ENCODE measurements around the gene TMEM176A. TPM values are rescaled to one million over a fixed set of nuclear protein-coding genes. Genes with fewer than 3 reads are reported as not detected.

Gene TMEM176A
- total and polyA plus RNA-seq, 2 donors (not counting 1 experiment from before 2014, with no cell fraction given), result 0.12 to 14.2 TPM

DNA sequence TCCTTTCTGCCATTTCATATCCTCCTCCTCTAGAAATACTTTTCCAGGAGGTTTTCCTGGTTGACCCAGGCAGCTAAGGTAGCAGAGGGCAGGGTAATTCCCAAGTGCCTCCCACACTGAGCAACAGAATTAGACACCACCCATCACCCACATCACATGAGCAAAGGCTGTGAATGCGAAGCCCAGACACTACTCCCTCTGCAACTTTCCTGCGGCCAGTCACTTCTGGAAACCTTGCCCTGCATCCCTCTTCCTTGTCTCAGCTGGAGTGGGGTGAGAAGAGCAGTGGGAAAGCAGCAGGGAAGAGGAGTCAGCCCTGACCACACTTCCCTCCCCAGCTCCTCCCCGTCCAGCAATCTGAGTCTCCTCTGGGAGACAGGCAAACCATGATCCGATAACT lies 15.6 kb upstream of the TMEM176A start:
- no peak for DNase-seq (ENCODE audit: low read depth in 2 of 2)
- H3K9ac ChIP-seq (ENCODE audit: insufficient read depth, low read length), result no peak overlapping the region
- H3K4me2 ChIP-seq (ENCODE audit: extremely low read depth, insufficient read depth, low read length), result no peak overlapping the region
- no peak overlapping the region for H3K4me3 ChIP-seq (replicated peaks in 1 of 4; ENCODE audit: control extremely low read depth in 1 of 4, insufficient read depth in 1 of 4, low read depth in 3 of 4, low read length in 4 of 4)
- no peak overlapping the region for H2AFZ ChIP-seq (ENCODE audit: low read length)
- no peaks in the 10 kb centered on the region for H4K20me1 ChIP-seq (ENCODE audit: control insufficient read depth, extremely low read depth, insufficient read depth, low read length)
- H3K27me3 ChIP-seq (ENCODE audit: control insufficient read depth, insufficient read depth, low read length), result no peaks in the 10 kb centered on the region
- H3K4me1 ChIP-seq (ENCODE audit: control insufficient read depth, extremely low read depth, insufficient read depth, low read length), result no peaks in the 10 kb centered on the region
- no peaks in the 10 kb centered on the region for H3K9me3 ChIP-seq (ENCODE audit: control insufficient read depth, insufficient read depth, low read depth, low read length)
- H3K27ac ChIP-seq (ENCODE audit: insufficient read depth, low read length), result no peak overlapping the region
- H3K36me3 ChIP-seq (ENCODE audit: control insufficient read depth, insufficient read depth, low read length), result no peaks in the 10 kb centered on the region
- TF ChIP-seq, protein P1, sequence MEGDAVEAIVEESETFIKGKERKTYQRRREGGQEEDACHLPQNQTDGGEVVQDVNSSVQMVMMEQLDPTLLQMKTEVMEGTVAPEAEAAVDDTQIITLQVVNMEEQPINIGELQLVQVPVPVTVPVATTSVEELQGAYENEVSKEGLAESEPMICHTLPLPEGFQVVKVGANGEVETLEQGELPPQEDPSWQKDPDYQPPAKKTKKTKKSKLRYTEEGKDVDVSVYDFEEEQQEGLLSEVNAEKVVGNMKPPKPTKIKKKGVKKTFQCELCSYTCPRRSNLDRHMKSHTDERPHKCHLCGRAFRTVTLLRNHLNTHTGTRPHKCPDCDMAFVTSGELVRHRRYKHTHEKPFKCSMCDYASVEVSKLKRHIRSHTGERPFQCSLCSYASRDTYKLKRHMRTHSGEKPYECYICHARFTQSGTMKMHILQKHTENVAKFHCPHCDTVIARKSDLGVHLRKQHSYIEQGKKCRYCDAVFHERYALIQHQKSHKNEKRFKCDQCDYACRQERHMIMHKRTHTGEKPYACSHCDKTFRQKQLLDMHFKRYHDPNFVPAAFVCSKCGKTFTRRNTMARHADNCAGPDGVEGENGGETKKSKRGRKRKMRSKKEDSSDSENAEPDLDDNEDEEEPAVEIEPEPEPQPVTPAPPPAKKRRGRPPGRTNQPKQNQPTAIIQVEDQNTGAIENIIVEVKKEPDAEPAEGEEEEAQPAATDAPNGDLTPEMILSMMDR (conservative IDR thresholded peaks at IDR 0.05 in 1 of 2, IDR thresholded peaks at IDR 0.05 in 1 of 2; ENCODE audit: low read depth in 1 of 2, low read length in 2 of 2), result no peak
- TF ChIP-seq EZH2 (IDR thresholded peaks at IDR 0.05; ENCODE audit: low read length, missing control alignments), result no peak
- H3K79me2 ChIP-seq (ENCODE audit: control insufficient read depth, insufficient read depth, low read length), result no peaks in the 10 kb centered on the region

DNA sequence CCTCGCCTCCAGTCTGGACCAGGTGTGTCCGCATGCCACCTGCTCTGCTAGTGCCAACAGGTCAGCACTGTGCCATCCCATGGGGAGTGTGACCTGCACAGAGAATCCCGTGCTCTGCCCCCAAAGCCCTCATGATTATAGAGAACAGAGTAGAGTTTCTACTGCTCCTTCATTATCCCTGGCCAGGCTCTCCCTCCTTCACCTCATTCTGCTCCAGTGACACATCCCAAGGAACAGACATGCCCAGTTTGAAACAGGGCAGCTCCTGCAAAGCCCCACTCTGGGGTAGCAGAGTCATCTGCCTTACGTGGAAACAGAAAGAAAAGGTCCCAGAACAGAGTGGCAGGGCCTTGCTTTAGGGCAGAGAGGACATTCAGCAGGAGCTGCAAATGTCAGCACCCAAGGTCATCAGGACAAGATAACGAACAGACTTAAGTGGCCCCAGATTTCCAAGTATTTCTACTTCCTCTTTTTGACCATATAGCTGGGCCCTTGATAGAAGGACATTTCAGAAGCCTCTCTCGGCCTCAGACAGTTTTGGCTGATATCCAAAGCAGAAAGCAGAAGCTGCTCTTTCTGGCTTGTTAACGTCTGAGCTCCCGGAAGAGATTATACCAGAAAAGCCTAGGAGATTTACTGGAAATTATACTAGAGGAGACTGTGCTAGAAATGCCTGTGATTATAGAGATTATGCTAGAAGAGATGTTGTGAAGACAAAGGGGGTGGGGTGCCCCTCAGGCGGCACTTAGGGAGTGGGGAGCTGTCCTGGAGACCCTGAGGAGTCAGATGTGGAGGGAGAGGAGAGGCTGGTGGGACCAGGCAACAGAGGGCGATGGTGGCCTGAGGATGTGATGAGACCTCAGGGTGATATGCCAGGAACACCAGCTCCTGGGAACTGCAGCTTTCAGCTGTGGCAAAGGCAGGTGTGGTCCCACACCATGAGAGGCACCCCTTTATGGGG lies 13.0 kb upstream of the TMEM176A start:
- Histone ChIP-seq H3K36me3 (ENCODE audit: control insufficient read depth, insufficient read depth, low read length) (no peaks in the 10 kb centered on the region), H3K4me2 (ENCODE audit: extremely low read depth, insufficient read depth, low read length) (no peak overlapping the region), H3K9ac (ENCODE audit: insufficient read depth, low read length) (no peak overlapping the region), H2AFZ (ENCODE audit: low read length) (no peak overlapping the region), H3K27ac (ENCODE audit: insufficient read depth, low read length) (no peak overlapping the region), H3K79me2 (ENCODE audit: control insufficient read depth, insufficient read depth, low read length) (no peaks in the 10 kb centered on the region), H3K27me3 (ENCODE audit: control insufficient read depth, insufficient read depth, low read length) (no peaks in the 10 kb centered on the region), H3K4me1 (ENCODE audit: control insufficient read depth, extremely low read depth, insufficient read depth, low read length) (no peaks in the 10 kb centered on the region), H4K20me1 (ENCODE audit: control insufficient read depth, extremely low read depth, insufficient read depth, low read length) (no peaks in the 10 kb centered on the region), H3K9me3 (ENCODE audit: control insufficient read depth, insufficient read depth, low read depth, low read length) (no peaks in the 10 kb centered on the region), H3K4me3 (replicated peaks in 1 of 4; ENCODE audit: control extremely low read depth in 1 of 4, insufficient read depth in 1 of 4, low read depth in 3 of 4, low read length in 4 of 4) (no peak overlapping the region)
- no peak for TF ChIP-seq EZH2 (IDR thresholded peaks at IDR 0.05; ENCODE audit: low read length, missing control alignments)
- TF ChIP-seq, protein P1 (conservative IDR thresholded peaks at IDR 0.05 in 1 of 2, IDR thresholded peaks at IDR 0.05 in 1 of 2; ENCODE audit: low read depth in 1 of 2, low read length in 2 of 2), result no peak
- DNase-seq (ENCODE audit: low read depth in 2 of 2), result no peak

DNA sequence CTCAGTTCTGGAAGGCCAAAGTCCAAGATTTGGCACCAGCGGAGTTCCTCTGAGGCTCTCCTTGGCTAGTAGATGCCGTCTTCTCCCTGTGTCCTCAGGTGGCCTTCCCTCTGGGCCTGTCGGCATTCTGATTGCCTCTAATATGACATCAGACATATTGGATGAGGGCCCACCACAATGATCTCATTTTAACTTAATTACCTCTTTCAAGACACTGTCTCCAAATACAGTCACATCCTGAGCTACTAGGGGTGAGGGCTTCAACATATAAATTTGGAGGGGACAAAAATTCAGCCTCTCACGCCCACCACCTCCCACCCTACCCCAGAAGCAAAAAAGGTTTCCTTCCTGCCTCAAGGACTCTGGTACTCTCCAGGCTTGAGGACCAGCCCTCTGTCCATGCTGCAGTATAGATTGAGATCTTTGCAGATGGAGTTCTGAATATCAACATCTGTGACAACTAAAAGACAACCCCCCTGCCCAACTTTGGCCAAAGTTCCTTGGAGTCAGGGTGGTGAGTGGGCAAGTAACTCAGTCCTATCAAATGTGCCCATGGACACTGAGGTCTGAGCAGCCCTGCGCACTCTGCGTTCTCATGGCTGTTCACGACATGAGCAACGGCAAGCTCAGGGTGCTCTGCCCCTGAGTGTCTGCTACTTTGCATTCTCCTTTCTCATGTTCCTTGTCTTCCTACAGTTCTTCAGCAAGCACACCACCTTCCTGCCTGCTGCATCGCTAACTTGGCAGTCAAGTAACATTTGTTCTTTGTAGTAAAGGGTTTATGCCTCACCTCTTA lies 11.9 kb upstream of the TMEM176A start:
- Histone ChIP-seq H3K9ac (ENCODE audit: insufficient read depth, low read length) (no peak overlapping the region), H3K4me1 (ENCODE audit: control insufficient read depth, extremely low read depth, insufficient read depth, low read length) (no peaks in the 10 kb centered on the region), H3K79me2 (ENCODE audit: control insufficient read depth, insufficient read depth, low read length) (no peaks in the 10 kb centered on the region), H3K27ac (ENCODE audit: insufficient read depth, low read length) (no peak overlapping the region), H3K36me3 (ENCODE audit: control insufficient read depth, insufficient read depth, low read length) (no peaks in the 10 kb centered on the region), H3K9me3 (ENCODE audit: control insufficient read depth, insufficient read depth, low read depth, low read length) (no peaks in the 10 kb centered on the region), H4K20me1 (ENCODE audit: control insufficient read depth, extremely low read depth, insufficient read depth, low read length) (no peaks in the 10 kb centered on the region), H2AFZ (ENCODE audit: low read length) (no peak overlapping the region), H3K4me3 (replicated peaks in 1 of 4; ENCODE audit: control extremely low read depth in 1 of 4, insufficient read depth in 1 of 4, low read depth in 3 of 4, low read length in 4 of 4) (no peak overlapping the region), H3K4me2 (ENCODE audit: extremely low read depth, insufficient read depth, low read length) (no peak overlapping the region), H3K27me3 (ENCODE audit: control insufficient read depth, insufficient read depth, low read length) (no peaks in the 10 kb centered on the region)
- TF ChIP-seq, protein P1 (conservative IDR thresholded peaks at IDR 0.05 in 1 of 2, IDR thresholded peaks at IDR 0.05 in 1 of 2; ENCODE audit: low read depth in 1 of 2, low read length in 2 of 2), result no peak
- no peak for TF ChIP-seq EZH2 (IDR thresholded peaks at IDR 0.05; ENCODE audit: low read length, missing control alignments)
- DNase-seq (ENCODE audit: low read depth in 2 of 2), result no peak
